ENCODE results near the gene PTPRK.

DNA sequence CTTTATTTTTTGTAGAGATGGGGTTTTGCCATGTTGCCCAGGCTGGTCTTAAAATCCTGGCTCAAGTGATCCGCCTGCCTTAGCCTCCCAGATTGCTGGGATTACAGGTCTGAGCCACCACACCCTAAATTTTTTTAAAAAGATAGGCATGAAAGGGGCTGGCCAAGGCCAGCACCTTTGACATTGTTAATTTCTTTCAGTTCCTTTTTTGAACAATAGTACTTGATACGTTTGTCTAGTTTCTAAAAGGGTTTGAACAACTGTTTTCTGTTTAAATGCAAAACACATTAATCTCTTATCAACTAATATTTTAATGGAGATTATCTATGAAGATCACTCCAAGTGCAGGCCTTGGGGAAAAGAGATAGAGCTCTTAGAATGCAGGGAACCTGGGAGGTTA lies 37.6 kb upstream of the PTPRK start:
- TF ChIP-seq RARB (CRISPR knock-in tag; IDR thresholded peaks at IDR 0.05) (no peak), ARNTL (CRISPR knock-in tag; IDR thresholded peaks at IDR 0.05; ENCODE audit: borderline replicate concordance, low read depth) (no peak), ISL1 (CRISPR knock-in tag; IDR thresholded peaks at IDR 0.05) (no peak), CSDC2 (CRISPR knock-in tag; IDR thresholded peaks at IDR 0.05) (no peak), TOX (CRISPR knock-in tag; IDR thresholded peaks at IDR 0.05; ENCODE audit: borderline replicate concordance) (no peak), ZNF565 (CRISPR knock-in tag; conservative IDR thresholded peaks at IDR 0.05; ENCODE audit: low read depth) (no peak), ZFP3 (CRISPR knock-in tag; IDR thresholded peaks at IDR 0.05) (no peak), ZFP30 (CRISPR knock-in tag; IDR thresholded peaks at IDR 0.05) (no peak), ESRRG (CRISPR knock-in tag; IDR thresholded peaks at IDR 0.05) (no peak)
- TF ChIP-seq, protein P1, sequence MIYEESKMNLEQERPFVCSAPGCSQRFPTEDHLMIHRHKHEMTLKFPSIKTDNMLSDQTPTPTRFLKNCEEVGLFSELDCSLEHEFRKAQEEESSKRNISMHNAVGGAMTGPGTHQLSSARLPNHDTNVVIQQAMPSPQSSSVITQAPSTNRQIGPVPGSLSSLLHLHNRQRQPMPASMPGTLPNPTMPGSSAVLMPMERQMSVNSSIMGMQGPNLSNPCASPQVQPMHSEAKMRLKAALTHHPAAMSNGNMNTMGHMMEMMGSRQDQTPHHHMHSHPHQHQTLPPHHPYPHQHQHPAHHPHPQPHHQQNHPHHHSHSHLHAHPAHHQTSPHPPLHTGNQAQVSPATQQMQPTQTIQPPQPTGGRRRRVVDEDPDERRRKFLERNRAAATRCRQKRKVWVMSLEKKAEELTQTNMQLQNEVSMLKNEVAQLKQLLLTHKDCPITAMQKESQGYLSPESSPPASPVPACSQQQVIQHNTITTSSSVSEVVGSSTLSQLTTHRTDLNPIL (CRISPR knock-in tag; IDR thresholded peaks at IDR 0.05; ENCODE audit: low read depth), result no peak
- TF ChIP-seq, protein P2, sequence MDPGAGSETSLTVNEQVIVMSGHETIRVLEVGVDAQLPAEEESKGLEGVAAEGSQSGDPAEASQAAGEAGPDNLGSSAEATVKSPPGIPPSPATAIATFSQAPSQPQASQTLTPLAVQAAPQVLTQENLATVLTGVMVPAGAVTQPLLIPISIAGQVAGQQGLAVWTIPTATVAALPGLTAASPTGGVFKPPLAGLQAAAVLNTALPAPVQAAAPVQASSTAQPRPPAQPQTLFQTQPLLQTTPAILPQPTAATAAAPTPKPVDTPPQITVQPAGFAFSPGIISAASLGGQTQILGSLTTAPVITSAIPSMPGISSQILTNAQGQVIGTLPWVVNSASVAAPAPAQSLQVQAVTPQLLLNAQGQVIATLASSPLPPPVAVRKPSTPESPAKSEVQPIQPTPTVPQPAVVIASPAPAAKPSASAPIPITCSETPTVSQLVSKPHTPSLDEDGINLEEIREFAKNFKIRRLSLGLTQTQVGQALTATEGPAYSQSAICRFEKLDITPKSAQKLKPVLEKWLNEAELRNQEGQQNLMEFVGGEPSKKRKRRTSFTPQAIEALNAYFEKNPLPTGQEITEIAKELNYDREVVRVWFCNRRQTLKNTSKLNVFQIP (CRISPR knock-in tag; IDR thresholded peaks at IDR 0.05; ENCODE audit: borderline replicate concordance, low read depth), result no peak
- TF ChIP-seq, protein P3, sequence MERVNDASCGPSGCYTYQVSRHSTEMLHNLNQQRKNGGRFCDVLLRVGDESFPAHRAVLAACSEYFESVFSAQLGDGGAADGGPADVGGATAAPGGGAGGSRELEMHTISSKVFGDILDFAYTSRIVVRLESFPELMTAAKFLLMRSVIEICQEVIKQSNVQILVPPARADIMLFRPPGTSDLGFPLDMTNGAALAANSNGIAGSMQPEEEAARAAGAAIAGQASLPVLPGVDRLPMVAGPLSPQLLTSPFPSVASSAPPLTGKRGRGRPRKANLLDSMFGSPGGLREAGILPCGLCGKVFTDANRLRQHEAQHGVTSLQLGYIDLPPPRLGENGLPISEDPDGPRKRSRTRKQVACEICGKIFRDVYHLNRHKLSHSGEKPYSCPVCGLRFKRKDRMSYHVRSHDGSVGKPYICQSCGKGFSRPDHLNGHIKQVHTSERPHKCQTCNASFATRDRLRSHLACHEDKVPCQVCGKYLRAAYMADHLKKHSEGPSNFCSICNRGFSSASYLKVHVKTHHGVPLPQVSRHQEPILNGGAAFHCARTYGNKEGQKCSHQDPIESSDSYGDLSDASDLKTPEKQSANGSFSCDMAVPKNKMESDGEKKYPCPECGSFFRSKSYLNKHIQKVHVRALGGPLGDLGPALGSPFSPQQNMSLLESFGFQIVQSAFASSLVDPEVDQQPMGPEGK (CRISPR knock-in tag; IDR thresholded peaks at IDR 0.05; ENCODE audit: borderline replicate concordance), result no peak
- TF ChIP-seq, protein P4, sequence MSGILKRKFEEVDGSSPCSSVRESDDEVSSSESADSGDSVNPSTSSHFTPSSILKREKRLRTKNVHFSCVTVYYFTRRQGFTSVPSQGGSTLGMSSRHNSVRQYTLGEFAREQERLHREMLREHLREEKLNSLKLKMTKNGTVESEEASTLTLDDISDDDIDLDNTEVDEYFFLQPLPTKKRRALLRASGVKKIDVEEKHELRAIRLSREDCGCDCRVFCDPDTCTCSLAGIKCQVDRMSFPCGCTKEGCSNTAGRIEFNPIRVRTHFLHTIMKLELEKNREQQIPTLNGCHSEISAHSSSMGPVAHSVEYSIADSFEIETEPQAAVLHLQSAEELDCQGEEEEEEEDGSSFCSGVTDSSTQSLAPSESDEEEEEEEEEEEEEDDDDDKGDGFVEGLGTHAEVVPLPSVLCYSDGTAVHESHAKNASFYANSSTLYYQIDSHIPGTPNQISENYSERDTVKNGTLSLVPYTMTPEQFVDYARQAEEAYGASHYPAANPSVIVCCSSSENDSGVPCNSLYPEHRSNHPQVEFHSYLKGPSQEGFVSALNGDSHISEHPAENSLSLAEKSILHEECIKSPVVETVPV (CRISPR knock-in tag; IDR thresholded peaks at IDR 0.05), result no peak
- TF ChIP-seq, protein P5, sequence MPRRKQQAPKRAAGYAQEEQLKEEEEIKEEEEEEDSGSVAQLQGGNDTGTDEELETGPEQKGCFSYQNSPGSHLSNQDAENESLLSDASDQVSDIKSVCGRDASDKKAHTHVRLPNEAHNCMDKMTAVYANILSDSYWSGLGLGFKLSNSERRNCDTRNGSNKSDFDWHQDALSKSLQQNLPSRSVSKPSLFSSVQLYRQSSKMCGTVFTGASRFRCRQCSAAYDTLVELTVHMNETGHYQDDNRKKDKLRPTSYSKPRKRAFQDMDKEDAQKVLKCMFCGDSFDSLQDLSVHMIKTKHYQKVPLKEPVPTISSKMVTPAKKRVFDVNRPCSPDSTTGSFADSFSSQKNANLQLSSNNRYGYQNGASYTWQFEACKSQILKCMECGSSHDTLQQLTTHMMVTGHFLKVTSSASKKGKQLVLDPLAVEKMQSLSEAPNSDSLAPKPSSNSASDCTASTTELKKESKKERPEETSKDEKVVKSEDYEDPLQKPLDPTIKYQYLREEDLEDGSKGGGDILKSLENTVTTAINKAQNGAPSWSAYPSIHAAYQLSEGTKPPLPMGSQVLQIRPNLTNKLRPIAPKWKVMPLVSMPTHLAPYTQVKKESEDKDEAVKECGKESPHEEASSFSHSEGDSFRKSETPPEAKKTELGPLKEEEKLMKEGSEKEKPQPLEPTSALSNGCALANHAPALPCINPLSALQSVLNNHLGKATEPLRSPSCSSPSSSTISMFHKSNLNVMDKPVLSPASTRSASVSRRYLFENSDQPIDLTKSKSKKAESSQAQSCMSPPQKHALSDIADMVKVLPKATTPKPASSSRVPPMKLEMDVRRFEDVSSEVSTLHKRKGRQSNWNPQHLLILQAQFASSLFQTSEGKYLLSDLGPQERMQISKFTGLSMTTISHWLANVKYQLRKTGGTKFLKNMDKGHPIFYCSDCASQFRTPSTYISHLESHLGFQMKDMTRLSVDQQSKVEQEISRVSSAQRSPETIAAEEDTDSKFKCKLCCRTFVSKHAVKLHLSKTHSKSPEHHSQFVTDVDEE (CRISPR knock-in tag; IDR thresholded peaks at IDR 0.05), result no peak

Data from SK-N-SH treated with all-trans-retinoic acid at 6 μM for 48 hours (cell line).